VCaP (cell line): ENCODE data around the gene RHOT1.

ENCODE experiments used
- H3K27ac ChIP-seq: fragments of 450-650 bp; 2 replicates; pipeline ENCODE4 v1.5.1; 2017
- TF ChIP-seq, protein P1 (sequence below): fragments of 450-650 bp; conservative IDR thresholded peaks from 2 replicates; pipeline ENCODE4 v1.5.1; 2017; ENCODE audit warnings: mild to moderate bottlenecking, moderate library complexity

Gene RHOT1

DNA sequence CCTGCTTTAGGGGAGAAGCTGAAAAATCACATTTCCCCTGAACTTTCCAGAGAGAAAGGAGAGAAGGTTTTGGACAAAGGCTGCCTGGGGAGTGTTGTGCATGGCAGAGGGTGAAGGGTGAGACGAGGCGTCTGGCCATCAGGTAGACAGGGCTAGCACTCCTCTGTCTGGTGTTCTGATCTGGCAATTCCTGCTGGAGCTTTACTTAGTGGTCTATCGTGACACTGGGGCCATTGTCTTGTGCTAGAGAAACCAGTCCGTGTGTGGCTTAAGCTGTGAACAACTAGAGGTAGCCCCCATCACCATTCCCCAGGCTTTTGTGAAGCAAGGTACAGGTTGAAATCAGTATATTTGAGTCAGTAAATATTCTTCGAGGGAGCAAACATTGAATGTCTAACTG, 131.8 kb downstream of the RHOT1 start:
- TF ChIP-seq, protein P1, sequence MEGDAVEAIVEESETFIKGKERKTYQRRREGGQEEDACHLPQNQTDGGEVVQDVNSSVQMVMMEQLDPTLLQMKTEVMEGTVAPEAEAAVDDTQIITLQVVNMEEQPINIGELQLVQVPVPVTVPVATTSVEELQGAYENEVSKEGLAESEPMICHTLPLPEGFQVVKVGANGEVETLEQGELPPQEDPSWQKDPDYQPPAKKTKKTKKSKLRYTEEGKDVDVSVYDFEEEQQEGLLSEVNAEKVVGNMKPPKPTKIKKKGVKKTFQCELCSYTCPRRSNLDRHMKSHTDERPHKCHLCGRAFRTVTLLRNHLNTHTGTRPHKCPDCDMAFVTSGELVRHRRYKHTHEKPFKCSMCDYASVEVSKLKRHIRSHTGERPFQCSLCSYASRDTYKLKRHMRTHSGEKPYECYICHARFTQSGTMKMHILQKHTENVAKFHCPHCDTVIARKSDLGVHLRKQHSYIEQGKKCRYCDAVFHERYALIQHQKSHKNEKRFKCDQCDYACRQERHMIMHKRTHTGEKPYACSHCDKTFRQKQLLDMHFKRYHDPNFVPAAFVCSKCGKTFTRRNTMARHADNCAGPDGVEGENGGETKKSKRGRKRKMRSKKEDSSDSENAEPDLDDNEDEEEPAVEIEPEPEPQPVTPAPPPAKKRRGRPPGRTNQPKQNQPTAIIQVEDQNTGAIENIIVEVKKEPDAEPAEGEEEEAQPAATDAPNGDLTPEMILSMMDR, result no peak
- H3K27ac ChIP-seq, result no peak overlapping the region

DNA sequence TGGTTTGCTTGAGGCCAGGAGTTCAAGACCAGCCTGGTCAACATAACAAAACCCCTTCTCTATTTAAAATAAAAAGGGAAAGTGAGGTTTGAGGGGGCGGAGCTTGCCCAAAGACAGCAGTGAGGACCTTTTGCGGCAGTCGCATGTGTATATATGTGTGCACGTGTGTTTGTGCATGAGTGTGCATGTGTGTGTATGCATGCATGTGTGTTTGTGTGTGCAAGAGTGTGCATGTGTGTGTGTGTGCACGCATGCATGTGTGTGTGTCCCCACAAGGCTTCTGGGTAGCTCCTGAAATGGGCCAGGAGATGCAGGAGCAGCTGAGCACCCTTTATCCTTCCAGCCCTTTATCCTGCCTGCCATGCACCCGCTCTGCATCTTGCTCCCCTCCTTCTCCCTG, 132.3 kb downstream of the RHOT1 start:
- TF ChIP-seq, protein P1, result no peak
- no peak overlapping the region for H3K27ac ChIP-seq
